CD4-positive, alpha-beta T cell treated with Interleukin-21 for 1 hour (primary cell): ENCODE measurements around the gene TUBB8.
"Not testable (repeated sequence)": the region's sequence is repeated elsewhere in the genome, so short reads cannot be mapped to it uniquely, and the experiment has no call there.

Experiments used
- DNase-seq: peaks from one replicate; pipeline ENCODE4 v3.0.0-alpha.2; 2020

TUBB8 gene

DNA sequence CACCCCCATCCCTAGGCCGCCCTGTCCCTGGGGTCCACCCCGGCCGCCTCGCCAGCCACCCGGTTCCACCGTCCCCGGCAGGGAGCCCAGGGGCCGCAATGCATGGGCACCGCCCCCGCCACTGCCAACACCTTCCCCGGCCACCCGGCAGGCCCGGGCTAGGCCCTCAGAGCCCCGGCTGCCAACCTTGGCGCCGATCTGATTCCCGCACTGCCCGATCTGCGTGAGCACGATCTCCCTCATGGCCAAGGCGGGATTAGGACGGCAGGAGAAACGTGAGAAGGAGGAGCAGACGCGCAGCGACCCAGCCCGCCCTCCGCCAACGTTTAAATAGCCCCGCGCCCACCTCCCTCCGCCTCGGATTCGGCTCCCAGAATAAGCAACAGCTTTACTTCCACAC is at the start of gene TUBB8:
TUBB8 (minus strand) TSS at position 301 of the 400 bp plus-strand sequence; CDS start at position 243, 58 bp downstream.
- no peak for DNase-seq

DNA sequence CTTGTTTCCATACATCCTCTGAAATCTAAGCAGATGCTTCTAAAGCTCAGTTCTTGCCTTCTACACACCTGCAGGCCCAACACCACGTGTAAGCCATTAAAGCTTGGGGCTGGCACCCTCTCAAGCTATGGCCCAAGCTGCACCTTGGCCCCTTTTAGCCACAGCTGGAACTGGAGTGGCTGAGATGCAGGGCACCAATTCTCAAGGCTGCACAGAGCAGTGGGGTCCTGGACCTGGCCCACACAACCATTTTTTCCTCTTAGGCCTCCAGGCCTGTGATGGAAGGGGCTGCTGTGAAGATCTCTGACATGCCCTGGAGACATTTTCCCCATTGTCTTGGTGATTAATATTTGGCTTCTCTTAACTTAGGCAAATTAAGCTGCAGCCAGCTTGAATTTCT is 47.4 kb upstream of the TUBB8 start:
- DNase-seq: no peak

DNA sequence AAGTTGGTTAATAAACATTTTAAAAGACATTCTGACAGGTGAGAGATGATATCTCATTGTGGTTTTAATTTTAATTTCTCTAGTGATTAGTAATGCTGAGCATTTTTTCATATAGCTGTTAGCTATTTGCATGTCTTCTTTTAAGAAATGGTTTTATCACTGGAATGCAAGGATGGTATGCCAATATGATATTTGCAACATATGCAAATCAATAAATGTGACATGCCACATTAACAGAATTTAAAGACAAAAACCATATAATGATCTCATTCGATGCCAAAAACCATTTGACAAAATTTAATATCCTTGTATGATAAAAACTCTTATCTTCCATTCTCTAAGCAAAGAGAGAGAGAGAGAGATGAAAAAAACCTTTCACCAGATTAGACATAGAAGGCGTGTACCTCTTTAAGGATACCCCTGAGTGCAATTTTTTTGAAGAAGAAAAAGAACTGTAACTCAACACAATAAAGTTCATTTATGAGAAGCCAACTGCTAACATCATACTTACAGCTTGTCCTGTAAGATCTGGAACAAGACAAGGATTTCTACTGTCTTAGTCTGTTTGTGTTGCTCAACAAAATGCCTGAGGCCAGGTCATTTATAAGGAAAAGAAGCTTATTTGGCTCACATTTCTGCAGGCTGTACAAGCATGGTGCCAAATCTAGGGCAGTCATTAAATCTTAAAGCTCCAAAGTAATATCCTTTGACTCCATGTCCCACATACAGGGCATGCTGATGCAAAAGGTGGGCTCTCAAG is 46.4 kb upstream of the TUBB8 start:
- no peak for DNase-seq

DNA sequence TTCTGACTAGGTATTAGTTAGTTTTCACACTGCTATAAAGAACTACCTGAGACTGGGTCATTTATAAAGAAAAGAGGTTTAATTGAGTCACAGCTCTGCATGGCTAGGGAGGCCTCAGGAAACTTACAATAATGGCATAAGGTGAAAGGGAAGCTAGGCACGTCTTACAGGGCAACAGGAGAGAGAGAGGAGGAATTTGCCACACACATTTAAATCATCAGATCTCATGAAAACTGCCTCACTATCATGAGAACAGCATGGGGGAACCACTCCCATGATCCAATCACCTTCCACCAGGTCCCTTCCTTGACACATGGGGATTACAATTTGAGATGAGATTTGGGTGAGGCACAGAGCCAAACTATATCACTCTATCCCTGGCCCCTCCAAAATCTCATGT is 45.5 kb upstream of the TUBB8 start:
- no peak for DNase-seq

DNA sequence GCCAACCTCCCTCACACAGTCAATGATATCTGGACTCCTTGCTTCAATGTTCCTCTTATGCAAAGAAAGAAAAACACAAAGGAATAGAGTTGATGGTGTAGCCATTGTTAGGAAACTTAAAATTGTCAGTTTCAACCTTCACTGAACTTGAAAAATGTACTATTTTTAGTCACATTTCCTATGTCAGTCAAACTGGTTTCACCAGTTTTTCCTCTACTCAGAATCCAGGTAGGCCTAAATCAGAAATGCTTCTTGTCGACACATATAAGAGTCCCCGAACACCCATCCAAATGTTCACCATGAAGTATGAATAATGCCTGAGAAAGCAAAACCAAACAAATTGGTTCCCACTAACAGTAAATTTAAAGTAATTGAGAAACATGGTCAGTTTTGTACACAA is 43.8 kb upstream of the TUBB8 start:
- no peak for DNase-seq

DNA sequence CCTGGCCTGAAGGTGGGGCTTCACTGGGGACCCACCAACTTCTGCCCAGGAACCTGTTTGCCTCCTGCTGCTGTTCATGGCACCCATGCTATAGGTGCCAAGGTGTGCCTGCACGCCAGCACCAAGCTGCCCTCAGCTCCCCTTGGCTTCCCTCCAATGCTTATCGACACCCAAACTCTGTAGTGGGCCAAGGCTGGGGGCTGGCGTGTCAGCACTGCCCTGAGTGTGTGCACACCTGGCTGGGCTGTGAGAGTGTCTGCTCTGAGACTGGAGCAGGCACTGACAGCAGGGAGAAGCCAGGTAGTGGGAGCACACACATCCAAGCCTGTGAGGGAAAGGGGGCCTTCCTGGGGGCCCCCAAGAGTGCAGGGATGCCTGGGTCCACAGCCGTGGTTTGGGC is 43.1 kb upstream of the TUBB8 start:
- no peak for DNase-seq

DNA sequence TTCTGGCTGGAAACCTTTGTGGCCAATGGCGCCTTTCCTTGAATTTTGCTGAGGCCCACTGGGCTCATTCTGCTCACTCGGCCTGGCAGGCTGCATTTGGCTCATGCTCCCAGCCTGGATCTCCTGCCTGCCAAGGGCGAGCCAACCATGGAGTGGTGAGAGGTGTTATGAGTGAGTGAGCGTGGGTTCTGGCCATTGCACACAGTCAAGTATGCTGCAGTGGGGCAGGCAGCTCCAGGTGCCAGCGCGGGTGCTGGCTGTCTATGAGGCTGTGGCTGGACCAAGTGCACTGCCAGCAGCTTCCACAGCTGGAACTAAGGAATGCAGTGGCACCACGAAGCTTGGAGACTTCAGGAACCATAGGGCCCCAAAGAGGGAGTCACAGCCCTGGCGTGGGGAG is 42.2 kb upstream of the TUBB8 start:
- no peak for DNase-seq

DNA sequence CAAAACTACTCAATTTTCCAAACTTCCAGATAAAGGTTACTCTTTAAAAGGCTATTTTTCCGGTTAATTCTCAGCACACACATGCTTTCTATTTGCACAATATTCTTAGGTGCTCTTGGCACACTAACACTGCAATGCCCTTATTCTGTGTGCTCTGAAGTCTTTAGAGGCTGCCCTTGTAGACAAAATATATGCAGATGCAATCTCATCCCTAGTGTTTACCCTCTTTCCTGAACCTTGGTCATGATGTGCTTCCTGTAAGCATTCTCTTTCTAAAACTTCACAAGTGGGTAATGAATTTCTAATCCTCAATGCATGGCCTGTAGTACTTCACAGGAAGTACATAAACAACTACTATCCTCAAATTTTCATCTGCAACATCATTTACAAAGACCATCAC is 41.1 kb upstream of the TUBB8 start:
- no peak for DNase-seq

DNA sequence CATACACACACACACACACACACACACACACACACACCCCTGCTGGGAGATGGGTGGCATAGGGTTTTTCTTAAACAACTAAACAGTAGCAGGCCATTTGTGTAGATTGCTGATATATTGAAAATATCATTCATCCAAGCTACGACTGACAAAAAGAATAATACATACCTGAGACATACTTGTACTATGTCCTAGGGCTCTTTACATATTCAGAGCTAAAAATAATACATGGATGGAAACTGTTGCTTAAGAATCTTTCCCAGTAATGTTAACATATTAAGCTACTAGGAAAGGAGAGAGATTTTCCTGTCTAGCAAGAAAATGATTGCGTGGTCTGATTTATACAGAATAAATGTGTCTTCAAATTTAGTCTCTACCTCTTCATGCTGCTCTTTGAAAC is 40.2 kb upstream of the TUBB8 start:
- no peak for DNase-seq

DNA sequence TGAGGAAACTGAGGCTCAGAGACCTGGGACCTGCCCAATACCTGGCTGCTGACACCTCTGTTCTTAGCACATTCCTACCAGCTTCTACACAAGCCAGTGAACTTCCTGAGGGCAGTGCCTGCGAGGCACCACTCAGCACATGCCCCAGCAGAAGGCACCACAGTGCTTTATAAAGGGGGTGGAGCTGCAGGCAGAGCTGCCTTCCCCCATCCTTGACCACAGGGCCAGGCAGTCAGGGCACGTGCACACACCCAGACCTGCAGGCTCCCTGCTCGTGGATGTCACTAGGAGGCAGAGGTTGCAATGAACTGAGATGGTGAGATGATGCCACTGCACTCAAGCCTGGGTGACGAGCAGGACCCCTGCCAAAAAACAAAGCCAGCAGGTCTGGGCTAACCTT is 39.2 kb upstream of the TUBB8 start:
- DNase-seq: no peak

DNA sequence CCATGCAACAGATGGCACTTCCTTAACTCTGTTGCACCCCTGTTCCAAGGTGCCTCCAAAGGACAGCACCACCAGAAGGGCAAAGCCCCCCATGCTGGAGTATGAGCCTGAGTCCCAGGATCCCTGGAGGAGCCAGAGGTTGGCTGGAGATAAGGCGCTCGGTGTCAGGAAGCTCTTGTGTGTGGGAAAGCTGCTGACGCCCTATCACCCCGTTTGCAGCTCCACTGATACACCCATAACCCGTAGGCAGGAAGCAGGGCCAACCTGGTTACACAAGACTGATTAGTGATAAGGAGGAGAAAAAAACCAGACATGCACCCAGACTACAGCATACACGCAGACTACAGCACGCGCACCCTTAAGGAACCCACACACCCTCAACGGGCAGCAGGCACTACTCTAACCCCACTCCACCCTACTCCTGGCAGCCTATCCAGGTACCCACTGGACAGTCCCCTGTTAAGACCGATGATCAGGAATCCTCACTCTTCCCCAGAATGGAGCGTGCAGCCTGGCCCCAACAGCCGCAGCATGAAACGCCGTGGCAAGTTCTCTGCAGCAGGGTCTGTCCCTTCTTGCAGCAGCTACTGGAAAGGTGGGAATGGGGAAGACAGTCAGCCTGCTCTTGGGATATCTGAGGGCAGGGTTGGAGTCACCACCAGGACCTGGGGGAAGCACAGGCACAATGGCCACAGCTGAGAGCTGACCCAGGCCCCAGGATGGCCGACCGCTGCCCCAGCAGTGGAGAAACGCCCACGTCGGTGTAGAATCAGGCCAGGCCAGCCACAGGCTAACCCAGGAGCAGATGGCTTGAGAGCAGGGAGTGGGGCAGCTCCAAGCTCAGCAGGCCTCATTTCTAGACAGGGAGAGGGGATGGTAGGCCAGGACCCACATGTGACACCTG is 38.3 kb upstream of the TUBB8 start:
- DNase-seq: no peak

DNA sequence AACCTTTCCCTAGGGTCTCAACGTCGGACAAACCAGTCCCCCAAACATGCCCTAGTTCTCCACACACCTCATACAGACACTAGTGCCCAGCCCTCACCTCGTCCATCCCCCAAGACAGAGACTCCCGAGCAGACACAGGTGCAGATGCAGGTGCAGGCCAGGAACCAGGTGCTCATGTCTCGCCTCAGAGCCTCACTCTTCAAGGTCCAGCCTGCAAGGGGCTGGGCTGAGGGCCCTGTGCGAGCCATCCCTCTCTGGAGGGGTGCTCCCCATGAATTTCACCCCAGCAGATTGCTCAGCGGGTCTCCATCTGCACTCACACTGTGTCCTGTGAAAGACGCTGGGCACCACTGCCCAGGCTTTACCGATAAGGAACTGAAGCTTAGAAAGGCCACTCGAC is 36.9 kb upstream of the TUBB8 start:
- DNase-seq: no peak

DNA sequence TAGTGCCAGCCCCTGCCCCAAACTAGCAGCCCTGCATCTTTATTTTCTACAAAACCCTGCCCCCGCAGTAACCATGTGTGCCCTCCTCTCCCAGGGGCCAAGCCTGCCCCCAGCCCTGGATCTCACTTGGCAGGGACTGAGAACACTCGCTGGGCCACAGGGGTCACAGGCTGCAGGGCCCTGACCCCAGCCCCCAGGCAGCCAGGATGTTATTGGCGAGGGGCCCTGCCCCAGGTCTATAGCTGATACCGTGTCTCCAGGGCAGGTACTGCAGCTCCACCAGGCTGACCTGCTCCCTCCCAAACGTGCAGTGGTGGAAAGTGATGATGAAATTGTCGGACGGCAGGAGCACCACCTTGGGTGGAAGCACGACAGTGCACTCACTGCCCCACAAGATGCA is 35.9 kb upstream of the TUBB8 start:
- DNase-seq: no peak

DNA sequence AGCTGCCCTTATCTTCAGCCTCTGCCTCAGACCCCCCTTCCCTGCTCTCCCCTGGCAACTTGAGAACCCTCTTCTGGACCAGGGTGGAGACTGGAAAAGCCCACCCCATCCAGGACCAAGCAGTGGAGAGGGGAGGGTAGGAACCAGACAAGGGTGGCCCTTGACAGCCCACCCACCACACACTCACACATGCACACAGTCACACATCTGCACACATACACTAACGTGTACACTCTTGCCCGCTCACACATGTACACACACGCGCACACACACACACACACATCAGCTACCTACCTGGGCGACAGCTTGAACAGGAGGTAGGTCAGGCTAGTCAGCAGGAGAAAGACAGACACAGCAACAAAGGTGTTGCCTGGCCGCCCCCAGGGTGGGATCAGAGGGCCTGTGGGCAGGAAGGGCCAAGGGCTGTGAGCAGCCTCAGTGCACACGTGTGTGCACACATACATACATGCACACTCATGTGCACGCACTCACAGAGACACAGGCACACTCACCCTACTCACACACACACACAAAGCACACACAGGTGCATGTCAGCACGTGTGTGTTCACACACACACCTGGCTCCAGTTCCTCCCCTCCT is 34.9 kb upstream of the TUBB8 start:
- DNase-seq: no peak

DNA sequence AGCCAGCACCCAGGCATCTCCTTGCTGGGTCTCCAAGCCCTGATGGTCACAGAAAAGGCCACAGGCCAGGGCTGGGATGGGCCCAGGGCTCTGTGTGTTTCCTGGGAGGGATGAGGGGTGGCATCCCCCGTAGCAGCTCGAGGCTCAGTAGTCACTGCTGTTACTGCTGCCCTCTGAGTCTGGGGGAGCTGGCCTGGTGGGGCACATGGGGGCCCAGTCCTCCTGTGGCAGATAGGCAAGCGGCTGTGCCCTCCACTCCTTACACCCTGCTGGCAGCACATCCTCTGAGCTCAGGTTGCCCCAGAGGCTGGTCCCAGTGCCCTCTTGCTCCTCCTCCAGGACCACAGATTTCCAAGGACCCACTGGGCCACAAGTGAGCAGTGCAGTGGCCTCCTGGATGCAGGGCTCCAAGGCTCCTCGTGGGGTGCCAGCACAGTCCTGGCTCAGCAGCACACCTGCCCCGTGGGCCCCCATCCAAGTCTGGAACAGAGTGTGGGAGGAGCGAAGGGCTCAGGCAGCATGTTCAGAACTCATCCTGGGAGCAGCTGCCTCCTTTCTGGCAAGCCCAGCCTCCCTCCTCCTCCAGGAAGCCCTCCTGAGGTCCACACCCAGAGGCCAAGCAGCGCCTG is 31.5 kb upstream of the TUBB8 start:
- DNase-seq: no peak

DNA sequence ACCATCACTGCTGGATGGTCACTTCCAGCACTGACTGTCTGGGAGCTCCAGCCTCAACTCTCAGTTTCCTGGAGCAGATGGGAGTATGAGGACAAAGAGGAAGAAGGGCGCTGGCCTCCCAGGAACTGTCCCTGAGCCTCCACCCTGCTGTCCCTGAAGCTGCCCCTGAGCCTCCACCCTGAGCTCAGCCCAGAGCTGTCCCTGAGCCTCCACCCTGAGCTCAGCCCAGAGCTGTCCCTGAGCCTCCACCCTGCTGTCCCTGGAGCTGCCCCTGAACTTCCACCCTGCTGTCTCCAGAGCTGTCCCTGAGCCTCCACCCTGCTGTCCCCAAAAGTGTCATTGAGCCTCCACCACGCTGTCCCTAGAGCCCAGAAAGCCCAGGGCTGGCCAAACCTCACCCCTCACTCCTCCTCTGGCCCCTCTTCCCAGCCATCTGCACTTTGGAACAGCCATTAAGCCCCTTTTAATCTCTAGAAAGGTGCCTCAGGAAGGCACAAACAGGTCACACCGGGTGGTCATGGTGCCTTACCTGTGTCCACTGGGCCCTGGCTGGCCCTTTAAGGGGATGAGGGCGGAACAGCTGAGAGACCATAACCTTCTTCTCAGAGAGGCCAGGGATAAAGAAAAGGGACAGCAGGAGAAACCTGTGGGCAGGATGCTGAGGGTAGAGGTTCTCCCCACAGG is 30.6 kb upstream of the TUBB8 start:
- DNase-seq: no peak

DNA sequence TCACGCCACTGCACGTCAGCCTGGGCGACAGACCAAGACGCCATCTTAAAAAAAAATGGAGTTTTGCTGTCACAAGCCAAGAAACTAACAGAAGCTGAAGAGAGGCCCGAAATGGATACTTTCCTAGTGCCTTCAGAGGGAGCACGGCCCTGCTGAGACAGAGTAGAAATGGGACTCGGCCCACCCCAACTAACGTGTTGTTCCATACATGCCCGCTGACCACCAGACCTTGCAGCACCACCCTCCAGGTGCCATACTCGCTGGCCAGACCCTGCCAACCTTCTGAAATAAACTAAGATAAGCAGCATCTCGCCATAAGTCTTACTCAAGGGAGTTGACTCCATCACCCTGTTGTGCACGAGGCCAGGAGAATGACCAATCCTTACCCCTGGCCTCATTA is 29.5 kb upstream of the TUBB8 start:
- no peak for DNase-seq

DNA sequence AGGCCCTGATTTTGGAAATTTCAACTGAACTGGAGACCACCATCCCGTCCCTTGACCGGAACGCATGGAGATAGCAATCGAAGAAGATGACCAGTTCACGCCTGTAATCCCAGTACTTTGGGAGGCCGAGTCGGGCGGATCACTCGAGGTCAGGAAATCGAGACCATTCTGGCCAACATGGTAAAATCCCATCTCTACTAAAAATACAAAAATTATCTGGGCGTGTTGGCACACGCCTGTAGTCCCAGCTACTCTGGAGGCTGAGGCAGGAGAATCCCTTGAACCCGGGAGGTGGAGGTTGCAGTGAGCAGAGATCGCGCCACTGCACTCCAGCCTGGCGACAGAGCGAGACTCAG is 25.1 kb upstream of the TUBB8 start:
- DNase-seq: not testable (repeated sequence)

DNA sequence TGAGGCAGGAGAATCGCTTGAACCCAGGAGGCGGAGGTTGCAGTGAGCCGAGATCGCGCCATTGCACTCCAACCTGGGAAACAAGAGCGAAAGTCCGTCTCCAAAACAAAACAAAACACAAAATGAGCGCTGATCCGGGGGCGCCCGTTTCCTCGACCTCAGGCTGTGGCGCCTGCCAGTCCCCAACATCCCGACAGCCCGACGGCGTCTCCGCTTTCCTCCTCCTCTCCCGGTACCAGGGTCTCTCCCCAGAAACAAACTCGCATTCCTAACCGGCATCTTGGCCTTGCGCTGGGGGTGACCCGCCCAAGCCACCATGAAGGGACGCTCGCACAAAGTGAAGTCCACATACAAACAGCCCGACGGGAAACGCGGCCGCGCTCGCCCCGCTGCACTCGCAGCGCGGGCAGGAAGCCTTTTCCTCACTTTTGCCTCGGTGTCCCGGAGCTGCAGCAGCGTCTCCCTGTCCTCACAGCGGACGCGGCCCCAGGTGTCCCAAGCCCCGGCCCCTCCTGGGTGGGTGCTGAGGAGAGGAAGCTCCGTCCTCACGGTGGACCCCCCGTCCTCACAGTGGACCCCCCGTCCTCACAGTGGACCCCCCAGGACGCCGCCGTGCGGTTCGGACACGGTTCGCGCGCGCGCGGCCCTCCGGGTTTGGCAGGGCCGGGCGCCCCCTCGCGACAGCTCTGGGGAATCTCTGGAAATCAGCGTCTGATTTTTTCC is 24.6 kb upstream of the TUBB8 start:
- peak; percentile 21 for DNase-seq

DNA sequence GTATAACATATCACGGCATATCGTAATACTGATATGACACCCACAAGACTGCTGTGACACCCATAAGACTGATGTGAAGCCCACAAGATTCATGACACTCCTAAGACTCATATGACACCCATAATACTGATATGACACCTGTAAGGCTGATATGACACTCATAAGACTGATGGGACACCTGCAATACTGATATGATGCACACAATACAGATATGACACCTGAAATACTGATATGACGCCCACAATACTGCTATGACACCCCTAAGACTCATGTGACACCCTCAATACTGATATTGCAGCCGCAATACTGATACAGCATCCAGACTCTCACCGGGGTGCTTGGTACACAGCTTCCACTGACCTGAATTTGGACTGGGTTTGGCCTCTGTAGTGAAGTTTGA is 19.1 kb upstream of the TUBB8 start:
- DNase-seq: not testable (repeated sequence)

DNA sequence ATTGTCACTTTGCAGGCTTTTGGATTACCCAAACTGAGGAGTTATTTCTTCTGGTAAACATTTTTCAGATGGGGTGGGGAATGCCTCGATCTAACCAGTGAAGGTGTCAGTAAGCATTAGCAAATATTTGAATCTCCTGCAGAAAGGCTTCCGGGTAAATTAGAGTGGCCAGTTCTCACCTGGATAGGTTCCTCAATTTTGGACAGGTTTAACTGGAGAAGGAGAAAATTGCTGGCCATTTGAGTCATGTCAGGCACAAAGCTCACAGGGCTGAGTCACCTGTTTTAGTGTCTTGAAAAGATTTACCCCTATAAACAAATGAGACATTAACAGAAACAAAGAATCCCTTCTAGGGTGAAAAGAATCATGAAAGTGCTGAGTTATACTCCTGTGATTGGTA is 830 bp upstream of the TUBB8 start:
- not testable (repeated sequence) for DNase-seq

DNA sequence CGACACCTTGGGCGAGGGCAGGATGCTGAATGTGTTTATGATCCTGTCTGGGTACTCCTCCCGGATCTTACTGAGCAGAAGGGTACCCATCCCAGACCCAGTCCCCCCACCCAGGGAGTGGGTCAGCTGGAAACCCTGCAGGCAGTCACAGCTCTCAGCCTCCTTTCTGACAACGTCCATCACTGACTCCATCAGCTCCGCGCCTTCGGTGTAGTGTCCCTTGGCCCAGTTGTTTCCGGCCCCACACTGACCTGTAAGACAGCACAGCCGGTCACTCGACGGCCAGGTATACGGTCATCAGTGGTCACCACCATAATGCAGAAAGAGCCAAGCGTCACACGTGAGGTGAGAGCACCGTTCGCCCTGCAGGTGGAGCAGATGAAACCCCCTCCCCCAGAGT is 1.2 kb downstream of the TUBB8 start:
- DNase-seq: not testable (repeated sequence)
